Inferior parietal cortex (tissue), 1 donor: Measurements from ENCODE around the gene IL27RA.
A peak's percentile ranks its signal among the peaks of the same experiment; 100 is the strongest.
"Not testable (repeated sequence)": the region's sequence is repeated elsewhere in the genome, so short reads cannot be mapped to it uniquely, and the experiment has no call there.

Experiments
- DNase-seq: peaks from one replicate; pipeline ENCODE4 v3.0.0-alpha.2; 2016; ENCODE audit errors: extremely low spot score

Gene IL27RA

DNA sequence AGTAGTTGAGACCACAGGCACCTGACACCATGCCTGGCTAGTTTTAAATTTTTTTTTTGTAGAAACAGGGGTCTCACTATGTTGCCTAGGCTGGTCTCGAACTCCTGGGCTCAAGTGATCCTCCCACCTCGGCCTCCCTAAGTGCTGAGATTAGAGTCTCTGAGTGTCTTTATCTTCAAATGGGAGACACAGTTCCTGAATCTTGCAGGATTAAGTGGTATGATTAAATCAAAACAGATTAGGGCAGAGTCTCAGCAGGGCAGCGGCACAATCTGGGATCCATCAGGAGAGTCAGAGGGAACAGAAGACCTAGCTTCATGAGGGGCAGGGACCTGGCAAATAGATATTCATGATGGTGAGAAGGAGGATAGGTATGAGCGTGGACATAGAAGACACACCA, 2.7 kb upstream of the IL27RA start:
- DNase-seq = no peak

GRCh38 chr19:14030997-14031718, 404 bp upstream of the IL27RA start:
- no peak for DNase-seq

- DNase-seq = no peak
These were observed 2.4 kb downstream of the IL27RA start for GRCh38 chr19:14033946-14034345.

DNA sequence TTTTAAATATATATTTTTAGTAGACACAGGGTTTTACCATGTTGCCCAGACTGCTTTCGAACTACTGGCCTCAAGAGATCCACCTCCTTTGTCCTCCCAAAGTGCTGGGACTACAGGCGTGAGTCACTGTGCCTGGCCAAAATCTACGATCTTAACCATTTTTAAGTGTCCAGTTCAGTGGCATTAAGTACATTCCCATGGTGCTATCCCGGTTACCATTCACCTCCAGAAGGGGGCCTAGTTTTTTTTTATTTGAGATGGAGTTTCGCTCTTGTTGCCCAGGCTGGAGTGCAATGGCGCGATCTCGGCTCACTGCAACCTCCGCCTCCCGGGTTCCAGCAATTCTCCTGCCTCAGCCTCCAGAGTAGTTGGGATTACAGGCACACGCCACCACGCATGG, 3.6 kb downstream of the IL27RA start:
- DNase-seq = not testable (repeated sequence)

DNA sequence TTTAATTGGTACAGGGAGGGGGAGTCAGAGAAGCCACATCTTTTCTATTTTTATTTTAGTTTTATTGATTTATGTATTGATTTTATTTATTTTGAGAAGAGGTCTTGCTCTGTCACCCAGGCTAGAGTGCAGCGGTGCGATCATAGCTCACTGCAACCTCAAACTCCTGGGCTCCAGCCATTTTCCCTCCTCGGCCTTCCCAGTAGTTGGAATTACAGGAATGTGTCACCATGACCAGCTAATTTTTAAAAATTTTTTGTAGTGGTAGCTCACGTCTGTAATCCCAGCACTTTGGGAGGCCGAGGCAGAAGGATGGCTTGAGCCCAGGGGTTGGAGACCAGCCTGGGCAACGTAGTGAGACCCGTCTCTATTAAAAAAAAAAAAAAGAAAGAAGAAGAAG, 4.1 kb downstream of the IL27RA start:
- DNase-seq = no peak

- no peak for DNase-seq
These were observed 7.6 kb downstream of the IL27RA start for GRCh38 chr19:14039181-14039580.

DNA sequence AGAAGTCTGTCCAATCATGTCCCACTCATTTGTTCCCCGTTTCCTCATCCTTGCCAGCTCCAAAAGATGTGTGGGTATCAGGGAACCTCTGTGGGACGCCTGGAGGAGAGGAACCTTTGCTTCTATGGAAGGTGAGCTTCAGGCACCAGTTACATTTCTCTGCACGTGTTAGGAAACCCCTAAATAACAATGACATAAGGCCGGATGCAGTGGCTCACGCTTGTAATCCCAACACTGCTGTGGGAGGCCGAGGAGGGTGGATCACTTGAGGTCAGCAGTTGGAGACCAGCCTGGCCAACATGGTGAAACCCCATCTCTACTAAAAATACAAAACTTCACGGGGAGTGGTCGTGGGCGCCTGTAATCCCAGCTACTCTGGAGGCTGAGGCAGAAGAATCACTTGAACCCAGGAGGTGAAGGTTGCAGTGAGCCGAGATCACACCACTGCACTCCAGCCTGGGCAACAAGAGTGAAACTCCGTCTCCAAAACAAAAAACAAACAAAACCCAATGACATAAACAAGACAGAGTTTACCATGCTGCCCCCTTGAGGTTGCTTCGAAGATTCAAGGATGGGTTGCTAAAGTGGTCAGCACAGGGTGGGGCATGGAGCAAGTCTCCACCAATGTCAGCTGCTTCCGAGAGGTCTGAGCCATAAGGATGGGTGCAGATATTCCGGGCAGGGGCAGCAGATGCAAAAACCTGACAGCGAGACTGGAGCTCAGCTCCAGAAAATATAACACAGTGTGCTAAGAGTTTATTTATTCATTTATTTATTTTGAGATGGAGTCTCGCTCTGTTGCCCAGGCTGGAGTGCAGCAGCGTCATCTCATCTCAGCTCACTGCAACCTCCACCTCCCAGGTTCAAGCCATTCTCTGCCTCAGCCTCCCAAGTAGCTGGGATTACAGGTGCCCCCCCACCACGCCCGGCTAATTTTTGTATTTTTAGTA, 11.4 kb downstream of the IL27RA start:
- peak; percentile 49 for DNase-seq

DNA sequence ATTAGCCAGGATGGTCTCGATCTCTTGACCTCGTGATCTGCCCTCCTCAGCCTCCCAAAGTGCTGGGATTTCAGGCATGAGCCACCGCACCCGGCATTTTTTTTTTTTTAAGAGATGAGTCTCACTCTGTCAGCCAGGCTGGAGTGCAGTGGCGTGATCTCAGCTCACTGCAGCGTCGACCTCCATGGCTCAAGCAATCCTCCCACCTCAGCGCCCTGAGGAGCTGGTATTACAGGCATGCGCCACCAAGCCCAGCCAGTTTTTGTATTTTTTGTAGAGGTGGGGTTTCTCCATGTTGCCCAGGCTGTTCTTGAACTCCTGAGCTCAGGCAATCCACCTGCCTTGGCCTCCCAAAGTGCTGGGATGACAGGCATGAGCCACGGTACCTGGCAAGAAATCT, 16.3 kb downstream of the IL27RA start:
- not testable (repeated sequence) for DNase-seq

DNA sequence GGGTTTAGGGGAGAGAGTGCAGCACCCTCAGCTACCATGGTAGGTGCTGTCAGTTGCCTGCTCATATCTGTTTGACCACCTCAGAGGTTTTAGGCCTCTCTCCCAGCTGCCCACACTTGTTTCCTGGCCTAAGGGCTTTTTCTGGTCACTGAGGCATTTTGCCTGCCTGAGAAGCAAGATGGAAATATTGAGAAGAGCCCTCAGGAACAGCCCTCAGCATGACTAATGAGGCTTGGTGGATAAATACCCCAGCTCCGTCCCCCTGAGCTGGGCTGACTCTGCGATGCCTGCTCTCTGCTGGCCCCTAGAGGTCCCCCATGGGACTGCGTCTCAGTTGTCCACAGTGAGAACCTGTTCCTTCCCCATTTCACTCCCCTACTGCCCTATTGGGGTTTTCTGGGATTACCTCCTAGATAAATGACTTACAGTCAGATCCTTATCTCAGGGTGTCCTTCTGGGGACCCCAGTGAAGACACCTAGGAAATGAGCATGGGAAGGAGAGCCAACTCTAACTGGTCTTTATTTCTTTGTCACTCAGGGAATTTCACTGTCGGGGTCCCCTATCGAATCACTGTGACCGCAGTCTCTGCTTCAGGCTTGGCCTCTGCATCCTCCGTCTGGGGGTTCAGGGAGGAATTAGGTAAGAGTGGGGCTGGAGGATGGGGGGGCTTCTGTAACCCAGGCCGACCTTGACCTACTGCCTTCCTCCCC, 17.0 kb downstream of the IL27RA start:
- DNase-seq = no peak

GRCh38 chr19:14050512-14050911, 18.9 kb downstream of the IL27RA start:
- no peak for DNase-seq

- not testable (repeated sequence) for DNase-seq
These were observed 19.4 kb downstream of the IL27RA start for GRCh38 chr19:14050961-14051360.

DNA sequence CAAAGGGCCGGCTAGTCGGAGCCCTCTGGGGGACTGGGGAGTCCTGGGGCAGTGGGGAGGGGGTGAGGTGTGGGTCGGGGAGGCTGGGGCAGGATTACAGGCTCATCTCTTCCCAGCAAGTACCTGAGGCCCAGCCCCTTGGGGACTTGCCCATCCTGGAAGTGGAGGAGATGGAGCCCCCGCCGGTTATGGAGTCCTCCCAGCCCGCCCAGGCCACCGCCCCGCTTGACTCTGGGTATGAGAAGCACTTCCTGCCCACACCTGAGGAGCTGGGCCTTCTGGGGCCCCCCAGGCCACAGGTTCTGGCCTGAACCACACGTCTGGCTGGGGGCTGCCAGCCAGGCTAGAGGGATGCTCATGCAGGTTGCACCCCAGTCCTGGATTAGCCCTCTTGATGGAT, 20.4 kb downstream of the IL27RA start:
- no peak for DNase-seq

GRCh38 chr19:14052470-14052869, 20.9 kb downstream of the IL27RA start:
- DNase-seq = no peak

GRCh38 chr19:14053032-14053431, 21.5 kb downstream of the IL27RA start:
- no peak for DNase-seq

DNA sequence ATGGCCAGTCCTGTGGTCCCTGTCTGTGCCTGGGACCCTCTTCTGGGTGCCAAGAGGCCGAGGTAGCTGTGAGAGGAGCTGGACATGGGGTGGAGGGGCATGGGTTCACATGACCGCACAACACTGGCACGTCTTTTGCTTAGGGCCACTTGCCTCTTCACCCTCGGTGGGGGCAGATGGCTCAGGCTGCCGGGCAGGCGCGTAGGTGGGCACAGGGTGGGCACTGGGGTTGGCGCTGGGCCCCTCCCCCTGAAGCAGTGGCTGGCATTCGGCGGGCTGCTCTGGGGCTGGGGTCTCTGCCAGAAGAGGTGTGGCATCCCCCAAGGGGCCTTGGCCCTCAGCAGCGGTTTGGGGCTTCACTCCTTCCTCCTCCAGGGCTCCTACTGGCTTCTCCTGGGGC, 21.9 kb downstream of the IL27RA start:
- DNase-seq = no peak

DNA sequence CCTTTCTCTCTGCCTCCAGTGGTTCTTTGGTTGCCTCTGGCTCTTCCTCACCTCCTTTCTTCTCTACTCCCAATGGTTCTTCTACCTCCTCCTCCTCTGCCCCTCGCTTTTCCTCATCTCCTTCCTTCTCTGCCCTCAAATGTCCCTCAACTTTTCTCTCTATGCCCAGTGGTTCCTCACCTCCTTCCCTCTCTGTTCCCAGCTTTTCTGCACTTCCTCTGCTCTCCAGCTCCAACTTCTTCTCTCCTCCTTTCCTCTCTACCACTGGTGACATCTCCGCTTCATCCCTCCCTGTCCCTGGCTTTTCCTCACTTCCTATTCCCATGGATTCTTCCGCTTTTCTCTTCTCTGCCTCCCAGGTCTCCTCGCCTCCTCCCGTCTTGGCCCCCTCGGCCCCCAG, 22.5 kb downstream of the IL27RA start:
- DNase-seq = no peak

GRCh38 chr19:14054721-14055120, 23.2 kb downstream of the IL27RA start:
- DNase-seq = no peak

DNA sequence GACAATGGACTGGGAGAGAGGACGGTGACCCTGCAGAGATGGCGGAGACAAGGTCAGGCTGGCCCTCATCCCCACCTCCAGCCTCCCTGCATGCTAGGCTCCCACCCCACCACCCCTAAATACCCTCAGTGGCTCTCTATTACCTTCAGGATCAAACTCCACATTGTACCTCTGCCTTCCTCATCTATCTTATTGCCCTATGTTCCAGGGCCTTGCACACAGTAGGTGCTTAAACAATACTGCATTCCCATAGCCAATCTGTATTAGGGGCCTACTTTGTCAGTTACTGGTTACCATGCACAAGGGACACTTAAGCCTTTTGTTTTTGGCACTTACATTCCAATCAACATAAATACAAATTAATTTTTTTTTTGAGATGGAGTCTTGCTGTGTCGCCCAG, 23.8 kb downstream of the IL27RA start:
- no peak for DNase-seq

- no peak for DNase-seq
These were observed 24.6 kb downstream of the IL27RA start for GRCh38 chr19:14056069-14056666.

DNA sequence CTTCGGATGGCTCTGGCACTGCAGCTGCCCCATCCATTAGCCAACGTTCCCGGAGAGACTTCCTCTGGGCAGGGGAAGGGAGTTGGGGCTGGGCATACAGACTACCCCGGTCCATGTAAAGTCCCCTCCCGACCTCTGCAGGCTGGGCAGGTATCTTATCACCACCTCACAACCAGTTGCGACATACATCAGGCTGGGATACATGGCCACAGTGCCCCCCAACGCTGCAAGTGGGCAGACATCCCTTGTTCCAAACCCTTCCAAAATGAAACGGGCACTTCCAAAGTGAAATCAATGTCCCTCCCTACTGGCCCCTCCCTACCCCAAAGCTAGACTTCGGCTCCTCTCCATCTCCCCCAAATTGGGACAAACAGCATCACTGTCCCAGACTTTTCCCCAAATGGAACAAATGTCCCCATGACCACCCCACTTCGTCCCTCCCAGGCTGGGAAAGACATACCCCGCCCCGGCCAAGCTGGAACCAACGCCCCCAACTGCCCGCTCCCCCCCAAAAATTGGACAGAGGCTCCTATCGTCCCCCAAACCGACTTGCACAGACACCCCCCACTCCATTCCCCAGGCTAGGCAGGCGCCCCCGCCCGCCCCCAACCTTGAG, 25.3 kb downstream of the IL27RA start:
- no peak for DNase-seq
